Inferior parietal cortex (tissue), 1 donor: Measurements from ENCODE around the gene WNT5B.

Experiments
- DNase-seq: peaks from one replicate; pipeline ENCODE4 v3.0.0-alpha.2; 2016; ENCODE audit errors: extremely low spot score

WNT5B gene

DNA sequence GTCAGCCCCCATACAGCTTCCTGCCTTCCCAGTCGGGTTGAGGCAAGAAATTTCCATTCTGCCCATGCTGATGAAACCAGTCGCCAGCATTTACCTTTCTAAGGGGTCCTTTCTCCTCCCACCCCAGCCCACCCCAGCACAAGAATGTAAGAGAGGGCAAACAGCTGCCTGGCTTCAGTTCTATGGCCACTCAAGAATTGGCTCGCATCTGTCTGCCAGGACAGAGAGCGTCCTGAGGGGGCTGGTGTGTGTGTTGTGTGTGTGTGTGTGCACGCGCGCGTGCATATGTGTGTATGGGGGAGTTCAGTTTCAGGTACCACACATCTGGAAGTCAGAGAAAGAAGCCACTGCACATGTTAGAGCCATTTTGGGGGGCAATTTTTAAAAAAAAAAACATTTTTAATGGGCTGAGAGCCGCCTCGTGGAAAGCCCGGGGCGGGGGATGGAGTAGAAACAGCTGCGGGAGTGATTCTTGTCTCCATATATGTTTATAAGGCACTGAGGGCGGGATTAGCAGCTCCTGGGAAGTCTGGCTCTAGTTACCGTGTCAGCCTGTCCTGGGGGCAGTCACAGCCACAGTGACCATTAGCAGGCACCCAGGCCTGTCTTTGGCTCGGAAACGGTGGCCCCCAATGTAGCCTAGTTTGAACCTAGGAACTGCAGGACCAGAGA is at the start of gene WNT5B:
Gene WNT5B, plus strand, starts transcription at position 566 of the 672 bp plus-strand sequence. CDS start 2,124 bp downstream, outside the sequence.
- DNase-seq = no peak

- DNase-seq = no peak
These were observed 49.2 kb upstream of the WNT5B start for GRCh38 chr12:1579651-1580435.

GRCh38 chr12:1580526-1580925 is 48.5 kb upstream of the WNT5B start:
- DNase-seq = no peak

DNA sequence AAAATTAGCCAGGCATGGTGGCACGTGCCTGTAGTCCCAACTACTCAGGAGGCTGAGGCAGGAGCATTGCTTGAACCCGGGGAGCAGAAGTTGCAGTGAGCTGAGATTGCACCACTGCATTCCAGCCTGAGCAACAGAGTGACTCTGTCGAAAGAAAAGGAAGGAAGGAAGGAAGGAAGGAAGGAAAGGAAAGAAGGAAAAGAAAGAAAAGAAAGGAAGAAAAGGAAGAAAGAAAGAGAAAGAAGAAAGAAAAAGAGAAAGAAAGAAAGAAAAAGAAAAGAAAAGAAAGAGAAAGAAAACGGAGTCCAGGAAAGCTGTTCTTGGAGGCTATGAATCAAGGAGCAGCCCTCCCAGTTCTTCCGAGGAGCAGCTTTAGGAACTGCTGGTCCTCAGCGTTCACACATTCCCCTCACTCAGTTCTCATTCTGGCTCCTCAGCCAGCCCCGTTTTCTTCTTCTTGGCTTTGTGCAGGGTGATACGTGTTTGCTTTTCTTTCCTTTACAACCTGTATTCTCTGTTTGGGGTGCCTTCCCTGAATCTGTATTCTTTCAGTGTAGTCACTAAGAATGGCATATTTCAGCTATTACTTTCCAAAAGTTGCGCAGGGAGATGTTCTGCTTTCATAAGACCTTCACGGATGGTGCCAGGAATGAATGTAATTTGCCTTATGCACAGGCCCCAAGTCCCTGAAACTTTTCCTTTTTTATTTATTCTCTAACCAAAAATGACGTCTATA is 46.9 kb upstream of the WNT5B start:
- no peak for DNase-seq

GRCh38 chr12:1582709-1583050 is 46.4 kb upstream of the WNT5B start:
- no peak for DNase-seq

DNA sequence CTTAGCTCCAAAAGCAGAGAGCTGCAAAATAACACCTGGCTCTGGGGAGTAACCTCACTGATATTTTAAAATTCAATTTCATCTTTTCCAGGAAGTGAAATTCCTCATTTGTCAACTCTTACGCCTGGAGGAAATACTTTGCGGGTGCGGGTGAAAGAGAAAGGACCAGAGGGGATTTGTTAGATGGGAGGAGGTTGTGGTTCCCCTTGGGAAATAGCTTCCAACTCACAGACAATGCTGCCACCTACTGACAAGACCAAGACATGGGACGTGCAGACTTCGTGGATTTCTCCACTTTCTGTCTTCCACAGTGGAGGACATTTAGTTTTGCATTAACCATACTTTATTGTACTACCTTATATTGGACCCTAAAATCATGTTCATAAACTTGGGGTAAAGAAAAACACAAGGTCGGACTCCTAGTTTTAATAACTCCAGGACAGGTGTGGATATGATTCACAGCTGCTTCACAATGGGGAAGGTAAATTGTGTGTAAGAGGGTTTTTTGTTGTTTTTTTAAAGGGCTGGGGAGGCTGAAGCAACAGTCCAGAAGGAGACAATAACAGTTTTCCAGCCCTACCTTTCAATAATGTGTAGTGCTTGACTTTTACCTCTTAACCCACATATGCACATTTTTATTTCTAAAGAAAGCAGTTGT is 45.5 kb upstream of the WNT5B start:
- DNase-seq = peak; percentile 89

GRCh38 chr12:1584326-1584725 is 44.7 kb upstream of the WNT5B start:
- no peak for DNase-seq

DNA sequence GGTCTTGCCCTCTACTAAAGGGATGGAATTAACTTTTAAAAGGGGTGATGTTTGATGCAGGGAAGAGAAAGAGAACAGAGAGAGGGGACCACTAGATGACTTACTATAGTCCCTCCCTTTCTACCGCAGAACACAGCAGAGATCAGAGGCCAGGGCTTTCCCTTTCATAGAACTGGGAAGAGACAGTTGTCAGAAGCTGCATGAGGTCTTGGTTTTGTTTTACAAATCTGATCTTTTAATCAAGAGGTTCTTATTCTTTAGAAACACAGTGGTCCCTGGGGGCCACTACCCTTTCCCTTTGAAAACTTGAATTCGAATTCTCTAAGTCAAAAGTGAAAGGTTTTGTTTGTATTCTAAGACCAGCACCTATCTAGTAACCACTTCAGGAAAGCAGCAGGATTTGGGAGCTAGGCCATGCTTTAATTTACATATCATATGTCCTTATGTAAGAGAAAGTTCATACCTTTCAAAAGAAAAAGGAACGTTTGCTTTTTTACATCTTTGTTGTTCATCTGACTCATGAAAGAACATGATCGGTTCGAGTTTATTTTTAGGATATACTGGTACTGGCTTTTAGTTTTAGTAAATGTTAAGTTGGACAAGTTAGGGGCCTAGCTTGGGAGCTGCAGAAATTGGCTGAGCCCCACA is 41.0 kb upstream of the WNT5B start:
- peak; percentile 53 for DNase-seq

GRCh38 chr12:1588575-1588947 is 40.5 kb upstream of the WNT5B start:
- no peak for DNase-seq

DNA sequence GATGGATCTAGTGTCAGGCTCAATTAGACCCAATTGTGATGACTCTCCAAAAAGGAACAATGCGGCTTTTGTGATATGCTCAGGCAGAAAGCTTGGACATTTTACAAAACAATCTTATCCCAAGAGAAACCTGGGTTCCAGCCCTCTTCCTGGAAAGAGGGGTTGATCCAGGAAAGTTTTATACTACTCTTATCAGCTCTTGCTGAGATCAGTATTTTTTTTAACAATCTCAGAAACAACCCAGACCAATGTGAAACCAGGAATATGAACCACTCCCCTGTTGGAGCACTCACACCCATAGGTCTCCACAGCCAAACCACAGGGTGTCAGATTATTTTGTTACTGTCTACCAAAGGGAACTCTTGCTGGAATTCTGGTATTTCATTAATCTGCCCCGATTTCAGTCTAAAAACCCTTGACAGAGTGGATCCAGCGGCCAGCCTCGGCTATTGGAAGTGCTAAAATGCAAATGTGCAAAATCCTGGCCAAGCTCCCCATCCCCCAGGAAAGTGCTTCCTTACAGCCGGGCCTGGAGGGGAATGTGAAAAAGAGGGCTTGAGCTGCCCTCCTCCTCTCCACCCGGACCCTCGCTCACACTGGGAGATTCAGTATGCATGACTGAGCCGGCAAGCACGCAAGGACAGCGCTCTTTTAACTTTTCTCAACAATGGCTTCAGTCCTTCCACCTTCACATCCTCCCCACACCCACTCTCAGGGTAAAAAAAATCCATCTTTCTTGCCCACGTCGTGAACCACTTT is 38.6 kb upstream of the WNT5B start:
- DNase-seq = peak; percentile 73

GRCh38 chr12:1591034-1591433 is 38.0 kb upstream of the WNT5B start:
- DNase-seq = no peak

DNA sequence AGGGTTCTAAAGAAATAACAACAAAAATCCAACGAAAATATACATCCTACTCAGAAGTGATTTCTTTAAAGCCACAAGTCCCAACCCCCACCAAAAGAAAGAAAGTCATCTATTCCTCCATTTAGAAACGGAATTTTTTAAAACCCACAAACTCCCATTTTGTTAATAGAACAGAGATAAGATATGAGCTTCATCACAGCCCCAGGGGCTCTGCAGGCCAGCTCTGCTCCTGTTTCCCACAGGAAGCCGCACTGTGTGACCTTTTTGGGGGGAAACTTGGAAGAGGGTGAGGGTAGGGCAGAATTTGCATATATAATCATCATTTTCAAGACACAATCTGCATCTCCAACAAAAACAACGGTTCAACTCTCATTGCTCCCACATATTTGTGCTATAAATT is 37.5 kb upstream of the WNT5B start:
- no peak for DNase-seq

- no peak for DNase-seq
These were observed 36.4 kb upstream of the WNT5B start for GRCh38 chr12:1592444-1593173.

DNA sequence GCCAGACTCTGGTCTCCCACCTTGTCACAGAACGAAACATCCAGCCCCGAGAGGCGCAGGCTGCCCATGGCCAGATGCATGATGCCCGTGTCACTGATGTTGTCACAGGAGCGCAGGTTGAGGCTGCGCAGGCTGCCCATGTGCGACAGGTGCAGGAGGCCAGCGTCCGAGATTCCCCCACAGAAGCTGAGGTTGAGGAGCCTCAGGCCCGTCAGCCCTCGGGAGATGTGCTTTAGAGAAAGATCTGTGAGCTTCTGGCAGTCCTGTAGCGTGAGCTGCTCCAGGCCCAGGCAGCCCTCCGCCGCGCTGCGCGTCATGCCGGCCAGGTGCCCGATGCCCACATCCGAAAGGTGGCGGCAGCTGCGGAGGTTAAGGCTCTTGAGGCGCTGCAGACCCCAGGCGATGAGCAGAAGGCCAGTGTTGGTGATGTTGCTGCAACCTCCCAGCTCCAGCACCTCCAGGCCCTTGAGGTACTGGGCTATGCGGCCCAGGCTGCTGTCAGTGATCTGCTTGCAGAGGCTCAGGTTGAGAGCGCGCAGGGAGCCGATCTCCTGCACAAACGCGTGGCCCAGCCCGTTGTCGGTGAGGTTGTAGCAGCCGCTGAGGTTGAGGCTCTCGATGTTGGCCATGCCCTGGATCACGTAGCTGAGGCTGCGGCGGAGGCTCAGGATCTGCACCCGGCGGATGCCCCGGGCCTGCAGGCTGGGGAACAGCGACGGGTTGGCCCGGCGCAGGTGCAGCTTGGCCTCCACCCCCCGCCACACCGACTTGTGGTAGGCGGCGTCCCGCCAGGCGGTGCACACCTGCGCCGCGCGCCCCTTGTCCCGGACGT is 35.6 kb upstream of the WNT5B start:
- no peak for DNase-seq

GRCh38 chr12:1594006-1594260 is 35.1 kb upstream of the WNT5B start:
- no peak for DNase-seq

- peak; percentile 88 for DNase-seq
These were observed 34.6 kb upstream of the WNT5B start, which contains the start of gene FBXL14 for GRCh38 chr12:1594261-1595025. Gene FBXL14, minus strand, starts transcription at chr12:1594581. Its CDS starts 515 bp downstream, at chr12:1594066.

DNA sequence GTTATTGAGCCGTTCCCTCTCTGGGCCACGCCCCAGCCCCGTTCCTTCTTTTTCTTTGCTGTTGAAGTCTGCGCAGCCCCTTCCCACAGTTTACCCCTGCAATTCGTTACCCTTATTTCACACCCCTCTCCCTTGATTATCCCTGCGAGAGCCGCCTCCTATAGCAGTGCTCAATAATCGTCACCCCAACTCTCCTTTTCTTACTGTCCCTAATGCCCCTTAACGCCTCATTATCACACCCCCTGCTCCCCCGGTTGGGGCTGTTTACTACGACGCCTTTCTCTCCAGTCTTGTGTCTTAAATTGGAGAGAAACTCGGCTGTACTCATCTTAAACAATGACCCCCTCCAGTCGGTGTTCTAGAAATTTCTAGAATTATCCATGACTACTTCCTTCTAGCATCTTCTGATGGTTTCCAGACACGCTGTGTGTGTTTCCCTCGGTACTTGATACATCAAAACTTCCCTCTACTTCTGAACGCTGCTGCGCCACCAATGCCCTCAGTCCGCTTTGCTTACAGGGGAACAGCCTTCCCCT is 33.9 kb upstream of the WNT5B start:
- peak; percentile 77 for DNase-seq

GRCh38 chr12:1595690-1596347 is 33.2 kb upstream of the WNT5B start:
- DNase-seq = no peak
